ENCODE data around the gene LHB.
"Not testable (repeated sequence)": the region's sequence is repeated elsewhere in the genome, so short reads cannot be mapped to it uniquely, and the experiment has no call there.

The LHB gene

GRCh38 chr19:49036815-49037214, 19.9 kb upstream of the LHB start, which contains the start of gene CGB1:
TSS of gene CGB1 (minus strand) at chr19:49036895. CDS start at chr19:49036711, 184 bp downstream.
- not testable (repeated sequence) for DNase-seq

- DNase-seq = not testable (repeated sequence)
Measured at GRCh38 chr19:49031642-49032301, 14.9 kb upstream of the LHB start, which contains the start of gene CGB2. TSS of gene CGB2 (plus strand) at chr19:49031890. CDS start at chr19:49032096, 206 bp downstream.

GRCh38 chr19:49030323-49030722, 13.4 kb upstream of the LHB start:
- not testable (repeated sequence) for DNase-seq

- DNase-seq = not testable (repeated sequence)
Measured at GRCh38 chr19:49029749-49030148, 12.9 kb upstream of the LHB start.

- not testable (repeated sequence) for DNase-seq
Measured at GRCh38 chr19:49028686-49029085, 11.8 kb upstream of the LHB start.

- DNase-seq = not testable (repeated sequence)
Measured at GRCh38 chr19:49025599-49025998, 8.7 kb upstream of the LHB start.

GRCh38 chr19:49025088-49025487, 8.2 kb upstream of the LHB start:
- DNase-seq = not testable (repeated sequence)

- DNase-seq = not testable (repeated sequence)
Measured at GRCh38 chr19:49024233-49024632, 7.3 kb upstream of the LHB start, which contains the start of gene CGB3. TSS of gene CGB3 (minus strand) at chr19:49024333. CDS start at chr19:49023971, 362 bp downstream.

GRCh38 chr19:49022116-49022515, 5.2 kb upstream of the LHB start:
- DNase-seq = no peak

GRCh38 chr19:49020931-49021895, 4.3 kb upstream of the LHB start:
- DNase-seq = no peak

GRCh38 chr19:49020342-49020741, 3.5 kb upstream of the LHB start:
- DNase-seq = no peak

GRCh38 chr19:49019242-49019932, 2.5 kb upstream of the LHB start:
- no peak for DNase-seq

- DNase-seq = not testable (repeated sequence)
Measured at GRCh38 chr19:49018388-49019241, 1.7 kb upstream of the LHB start.

GRCh38 chr19:49017666-49018351, 918 bp upstream of the LHB start:
- no peak for DNase-seq

GRCh38 chr19:49016067-49016839, 638 bp downstream of the LHB start:
- no peak for DNase-seq

GRCh38 chr19:49014870-49015255, 2.0 kb downstream of the LHB start:
- no peak for DNase-seq

- no peak for DNase-seq
Measured at GRCh38 chr19:49014123-49014869, 2.6 kb downstream of the LHB start.

GRCh38 chr19:49011194-49011593, 5.7 kb downstream of the LHB start:
- DNase-seq = no peak

GRCh38 chr19:49010453-49010852, 6.4 kb downstream of the LHB start:
- DNase-seq = no peak

- no peak for DNase-seq
Measured at GRCh38 chr19:49009828-49010227, 7.1 kb downstream of the LHB start.
